HepG2 (cell line): Measurements from ENCODE around the gene C1orf159. TPM values are rescaled to one million over a fixed set of nuclear protein-coding genes. Genes with fewer than 3 reads are reported as not detected.

Source experiments
- FOSL1 ChIP-seq: sonication (generic); formaldehyde crosslinking; IDR thresholded peaks from 2 replicates; pipeline ENCODE4 v1.9.0; 2021; ENCODE audit warnings: missing genetic modification reagents, borderline replicate concordance
- MBNL3 ChIP-seq: fragments of 250-450 bp; sonication (Bioruptor Pico); conservative IDR thresholded peaks from 2 replicates; pipeline ENCODE4 v1.8.0; 2022; ENCODE audit warnings: mild to moderate bottlenecking, inconsistent platforms
- REPIN1 ChIP-seq: sonication (generic); formaldehyde crosslinking; IDR thresholded peaks from 2 replicates; pipeline ENCODE4 v1.8.0; 2022; ENCODE audit warnings: missing genetic modification reagents, low read depth, mild to moderate bottlenecking, borderline replicate concordance
- polyA plus RNA-seq, 8 experiments: library from polyadenylated mRNA; depleted of rRNA in 3 of 8; stranded (reverse) in 7 of 8; unstranded in 1 of 8; fragments of >200 nt; fragmentation: Illumina TruSeq in 4 of 8; extraction: Trizol in 4 of 8; gene quantifications; 2 replicates each; pipeline versions ENCODE4 v1.2.1 to v1.2.3, GENCODE V29; 2011 to 2016; ENCODE audit warnings: low read depth in 4 of 8, missing spikeins in 1 of 8, mixed read lengths in 1 of 8; ENCODE audit not compliant: insufficient read depth in 1 of 8
- total RNA-seq, 5 experiments: library from RNA; depleted of rRNA; stranded (reverse); fragments of >200 nt; fragmentation: Illumina TruSeq; extraction: Trizol; gene quantifications; 2 replicates each; pipeline ENCODE4 v1.2.3, GENCODE V29; 2016; ENCODE audit warnings: low read depth in 1 of 5
- TF ChIP-seq, protein P1 (sequence below): sonication (generic); formaldehyde crosslinking; IDR thresholded peaks from 2 replicates; pipeline ENCODE4 v1.4.0; 2020; ENCODE audit warnings: mild to moderate bottlenecking, missing genetic modification reagents
- TF ChIP-seq, protein P2 (sequence below): IDR thresholded peaks from 2 replicates; pipeline ENCODE4 v1.6.1; 2016
- TF ChIP-seq, protein P3 (sequence below), 2 experiments: sonication (generic) in 1 of 2; formaldehyde crosslinking in 1 of 2; IDR thresholded peaks; 2 replicates each; pipeline versions ENCODE4 v1.6.1 to v1.9.0; 2014 to 2022; ENCODE audit warnings: antibody characterized with exemption in 1 of 2, borderline replicate concordance in 1 of 2, inconsistent platforms in 1 of 2, low read depth in 1 of 2, missing genetic modification reagents in 1 of 2
- TF ChIP-seq, protein P4 (sequence below): sonication (generic); formaldehyde crosslinking; IDR thresholded peaks from 2 replicates; pipeline ENCODE4 v1.4.0; 2020; ENCODE audit warnings: mild to moderate bottlenecking, missing genetic modification reagents
- TF ChIP-seq, protein P5 (sequence below): conservative IDR thresholded peaks from 2 replicates; pipeline ENCODE4 v1.6.1; 2018; ENCODE audit warnings: missing genetic modification reagents

C1orf159 gene
- total and polyA plus RNA-seq, 2 of the 13 experiments (the other 11 are each of a cell fraction or from before 2014, with no cell fraction given), result 3.8 to 6.7 TPM

DNA sequence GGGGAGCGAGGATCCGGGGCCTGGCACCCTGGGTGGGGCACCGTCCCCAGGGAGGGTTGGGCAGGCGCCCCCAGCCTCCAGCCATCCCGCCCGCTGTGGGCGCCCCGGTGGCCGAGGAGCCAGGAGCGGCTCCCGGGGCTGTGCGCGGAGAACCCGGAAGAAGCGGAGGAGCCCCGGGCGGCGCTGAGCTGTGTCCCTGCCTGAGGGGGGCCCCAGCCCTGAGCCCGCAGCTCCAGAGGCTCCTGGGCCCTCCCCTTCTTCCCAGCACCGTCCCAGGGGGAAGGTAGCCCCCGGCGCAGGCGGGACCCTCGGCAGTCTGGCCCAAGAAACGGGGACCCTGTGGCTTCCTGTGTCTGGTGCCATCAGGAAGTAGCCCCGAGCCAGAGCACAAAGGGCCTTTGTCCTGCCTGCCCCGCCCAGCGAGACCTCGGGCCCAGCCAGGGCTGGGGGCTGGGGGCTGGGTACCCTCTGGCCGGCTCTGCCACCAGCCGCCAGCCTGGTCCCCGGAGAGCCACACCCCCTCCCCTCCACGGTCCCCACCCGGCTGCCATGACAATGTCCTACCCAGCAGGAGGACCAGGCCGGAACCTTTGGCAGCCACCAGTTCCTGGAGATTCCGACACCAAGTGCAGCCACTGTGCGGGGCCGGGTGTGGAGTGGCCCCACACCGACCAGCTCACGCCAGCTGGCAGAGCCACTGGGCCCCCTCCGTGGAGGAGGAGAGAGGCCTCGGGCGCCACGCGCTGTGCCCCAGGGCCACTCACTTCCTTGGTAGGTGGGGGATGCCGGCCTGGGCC lies 42.2 kb upstream of the C1orf159 start (continued):
- TF ChIP-seq, protein P1, sequence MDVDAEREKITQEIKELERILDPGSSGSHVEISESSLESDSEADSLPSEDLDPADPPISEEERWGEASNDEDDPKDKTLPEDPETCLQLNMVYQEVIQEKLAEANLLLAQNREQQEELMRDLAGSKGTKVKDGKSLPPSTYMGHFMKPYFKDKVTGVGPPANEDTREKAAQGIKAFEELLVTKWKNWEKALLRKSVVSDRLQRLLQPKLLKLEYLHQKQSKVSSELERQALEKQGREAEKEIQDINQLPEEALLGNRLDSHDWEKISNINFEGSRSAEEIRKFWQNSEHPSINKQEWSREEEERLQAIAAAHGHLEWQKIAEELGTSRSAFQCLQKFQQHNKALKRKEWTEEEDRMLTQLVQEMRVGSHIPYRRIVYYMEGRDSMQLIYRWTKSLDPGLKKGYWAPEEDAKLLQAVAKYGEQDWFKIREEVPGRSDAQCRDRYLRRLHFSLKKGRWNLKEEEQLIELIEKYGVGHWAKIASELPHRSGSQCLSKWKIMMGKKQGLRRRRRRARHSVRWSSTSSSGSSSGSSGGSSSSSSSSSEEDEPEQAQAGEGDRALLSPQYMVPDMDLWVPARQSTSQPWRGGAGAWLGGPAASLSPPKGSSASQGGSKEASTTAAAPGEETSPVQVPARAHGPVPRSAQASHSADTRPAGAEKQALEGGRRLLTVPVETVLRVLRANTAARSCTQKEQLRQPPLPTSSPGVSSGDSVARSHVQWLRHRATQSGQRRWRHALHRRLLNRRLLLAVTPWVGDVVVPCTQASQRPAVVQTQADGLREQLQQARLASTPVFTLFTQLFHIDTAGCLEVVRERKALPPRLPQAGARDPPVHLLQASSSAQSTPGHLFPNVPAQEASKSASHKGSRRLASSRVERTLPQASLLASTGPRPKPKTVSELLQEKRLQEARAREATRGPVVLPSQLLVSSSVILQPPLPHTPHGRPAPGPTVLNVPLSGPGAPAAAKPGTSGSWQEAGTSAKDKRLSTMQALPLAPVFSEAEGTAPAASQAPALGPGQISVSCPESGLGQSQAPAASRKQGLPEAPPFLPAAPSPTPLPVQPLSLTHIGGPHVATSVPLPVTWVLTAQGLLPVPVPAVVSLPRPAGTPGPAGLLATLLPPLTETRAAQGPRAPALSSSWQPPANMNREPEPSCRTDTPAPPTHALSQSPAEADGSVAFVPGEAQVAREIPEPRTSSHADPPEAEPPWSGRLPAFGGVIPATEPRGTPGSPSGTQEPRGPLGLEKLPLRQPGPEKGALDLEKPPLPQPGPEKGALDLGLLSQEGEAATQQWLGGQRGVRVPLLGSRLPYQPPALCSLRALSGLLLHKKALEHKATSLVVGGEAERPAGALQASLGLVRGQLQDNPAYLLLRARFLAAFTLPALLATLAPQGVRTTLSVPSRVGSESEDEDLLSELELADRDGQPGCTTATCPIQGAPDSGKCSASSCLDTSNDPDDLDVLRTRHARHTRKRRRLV, result no peak; the same call in 1 of the 2 replicates
- TF ChIP-seq MBNL3 (CRISPR knock-in tag) (no peak), REPIN1 (CRISPR knock-in tag) (no peak), FOSL1 (CRISPR knock-in tag) (no peak)
- TF ChIP-seq, protein P2, sequence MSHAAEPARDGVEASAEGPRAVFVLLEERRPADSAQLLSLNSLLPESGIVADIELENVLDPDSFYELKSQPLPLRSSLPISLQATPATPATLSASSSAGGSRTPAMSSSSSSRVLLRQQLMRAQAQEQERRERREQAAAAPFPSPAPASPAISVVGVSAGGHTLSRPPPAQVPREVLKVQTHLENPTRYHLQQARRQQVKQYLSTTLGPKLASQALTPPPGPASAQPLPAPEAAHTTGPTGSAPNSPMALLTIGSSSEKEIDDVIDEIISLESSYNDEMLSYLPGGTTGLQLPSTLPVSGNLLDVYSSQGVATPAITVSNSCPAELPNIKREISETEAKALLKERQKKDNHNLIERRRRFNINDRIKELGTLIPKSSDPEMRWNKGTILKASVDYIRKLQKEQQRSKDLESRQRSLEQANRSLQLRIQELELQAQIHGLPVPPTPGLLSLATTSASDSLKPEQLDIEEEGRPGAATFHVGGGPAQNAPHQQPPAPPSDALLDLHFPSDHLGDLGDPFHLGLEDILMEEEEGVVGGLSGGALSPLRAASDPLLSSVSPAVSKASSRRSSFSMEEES (CRISPR knock-in tag), result no peak
- TF ChIP-seq, protein P3, sequence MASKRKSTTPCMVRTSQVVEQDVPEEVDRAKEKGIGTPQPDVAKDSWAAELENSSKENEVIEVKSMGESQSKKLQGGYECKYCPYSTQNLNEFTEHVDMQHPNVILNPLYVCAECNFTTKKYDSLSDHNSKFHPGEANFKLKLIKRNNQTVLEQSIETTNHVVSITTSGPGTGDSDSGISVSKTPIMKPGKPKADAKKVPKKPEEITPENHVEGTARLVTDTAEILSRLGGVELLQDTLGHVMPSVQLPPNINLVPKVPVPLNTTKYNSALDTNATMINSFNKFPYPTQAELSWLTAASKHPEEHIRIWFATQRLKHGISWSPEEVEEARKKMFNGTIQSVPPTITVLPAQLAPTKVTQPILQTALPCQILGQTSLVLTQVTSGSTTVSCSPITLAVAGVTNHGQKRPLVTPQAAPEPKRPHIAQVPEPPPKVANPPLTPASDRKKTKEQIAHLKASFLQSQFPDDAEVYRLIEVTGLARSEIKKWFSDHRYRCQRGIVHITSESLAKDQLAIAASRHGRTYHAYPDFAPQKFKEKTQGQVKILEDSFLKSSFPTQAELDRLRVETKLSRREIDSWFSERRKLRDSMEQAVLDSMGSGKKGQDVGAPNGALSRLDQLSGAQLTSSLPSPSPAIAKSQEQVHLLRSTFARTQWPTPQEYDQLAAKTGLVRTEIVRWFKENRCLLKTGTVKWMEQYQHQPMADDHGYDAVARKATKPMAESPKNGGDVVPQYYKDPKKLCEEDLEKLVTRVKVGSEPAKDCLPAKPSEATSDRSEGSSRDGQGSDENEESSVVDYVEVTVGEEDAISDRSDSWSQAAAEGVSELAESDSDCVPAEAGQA (IDR thresholded peaks at IDR 0.05; ENCODE audit: low read depth), result peak; percentile 20; the same call in 1 of the 2 replicates
- TF ChIP-seq, protein P3 (CRISPR knock-in tag; IDR thresholded peaks at IDR 0.05; ENCODE audit: borderline replicate concordance), result no peak
- TF ChIP-seq, protein P4, sequence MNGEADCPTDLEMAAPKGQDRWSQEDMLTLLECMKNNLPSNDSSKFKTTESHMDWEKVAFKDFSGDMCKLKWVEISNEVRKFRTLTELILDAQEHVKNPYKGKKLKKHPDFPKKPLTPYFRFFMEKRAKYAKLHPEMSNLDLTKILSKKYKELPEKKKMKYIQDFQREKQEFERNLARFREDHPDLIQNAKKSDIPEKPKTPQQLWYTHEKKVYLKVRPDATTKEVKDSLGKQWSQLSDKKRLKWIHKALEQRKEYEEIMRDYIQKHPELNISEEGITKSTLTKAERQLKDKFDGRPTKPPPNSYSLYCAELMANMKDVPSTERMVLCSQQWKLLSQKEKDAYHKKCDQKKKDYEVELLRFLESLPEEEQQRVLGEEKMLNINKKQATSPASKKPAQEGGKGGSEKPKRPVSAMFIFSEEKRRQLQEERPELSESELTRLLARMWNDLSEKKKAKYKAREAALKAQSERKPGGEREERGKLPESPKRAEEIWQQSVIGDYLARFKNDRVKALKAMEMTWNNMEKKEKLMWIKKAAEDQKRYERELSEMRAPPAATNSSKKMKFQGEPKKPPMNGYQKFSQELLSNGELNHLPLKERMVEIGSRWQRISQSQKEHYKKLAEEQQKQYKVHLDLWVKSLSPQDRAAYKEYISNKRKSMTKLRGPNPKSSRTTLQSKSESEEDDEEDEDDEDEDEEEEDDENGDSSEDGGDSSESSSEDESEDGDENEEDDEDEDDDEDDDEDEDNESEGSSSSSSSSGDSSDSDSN, result no peak
- TF ChIP-seq, protein P5, sequence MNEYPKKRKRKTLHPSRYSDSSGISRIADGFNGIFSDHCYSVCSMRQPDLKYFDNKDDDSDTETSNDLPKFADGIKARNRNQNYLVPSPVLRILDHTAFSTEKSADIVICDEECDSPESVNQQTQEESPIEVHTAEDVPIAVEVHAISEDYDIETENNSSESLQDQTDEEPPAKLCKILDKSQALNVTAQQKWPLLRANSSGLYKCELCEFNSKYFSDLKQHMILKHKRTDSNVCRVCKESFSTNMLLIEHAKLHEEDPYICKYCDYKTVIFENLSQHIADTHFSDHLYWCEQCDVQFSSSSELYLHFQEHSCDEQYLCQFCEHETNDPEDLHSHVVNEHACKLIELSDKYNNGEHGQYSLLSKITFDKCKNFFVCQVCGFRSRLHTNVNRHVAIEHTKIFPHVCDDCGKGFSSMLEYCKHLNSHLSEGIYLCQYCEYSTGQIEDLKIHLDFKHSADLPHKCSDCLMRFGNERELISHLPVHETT, result no peak
